C4-2B (cell line): ENCODE measurements around the gene HDAC4.

Source experiments
- ZFX ChIP-seq: fragments of 450-650 bp; IDR thresholded peaks from 2 replicates; pipeline ENCODE4 v1.6.1; 2017
- TF ChIP-seq, protein P1 (sequence below): fragments of 450-650 bp; conservative IDR thresholded peaks from 2 replicates; pipeline ENCODE4 v1.5.1; 2017; ENCODE audit warnings: mild to moderate bottlenecking

DNA sequence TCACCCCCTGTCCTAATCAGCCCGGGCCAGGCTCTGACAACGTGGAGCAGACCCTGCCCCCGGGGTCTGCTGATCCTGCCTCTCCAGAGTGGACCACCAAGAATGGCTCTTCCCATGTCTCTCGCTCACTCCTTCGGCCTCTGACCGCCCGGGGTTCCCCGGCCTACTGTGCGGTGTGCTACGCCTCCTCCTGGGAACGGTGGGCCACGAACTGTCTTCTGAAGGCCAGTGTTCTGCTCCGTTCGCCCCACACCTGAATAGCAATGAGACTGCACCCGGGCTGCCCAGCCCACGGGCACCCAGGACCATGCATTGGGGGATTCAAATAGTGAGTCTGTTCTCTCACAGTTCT, 363.3 kb downstream of the HDAC4 start:
- TF ChIP-seq, protein P1, sequence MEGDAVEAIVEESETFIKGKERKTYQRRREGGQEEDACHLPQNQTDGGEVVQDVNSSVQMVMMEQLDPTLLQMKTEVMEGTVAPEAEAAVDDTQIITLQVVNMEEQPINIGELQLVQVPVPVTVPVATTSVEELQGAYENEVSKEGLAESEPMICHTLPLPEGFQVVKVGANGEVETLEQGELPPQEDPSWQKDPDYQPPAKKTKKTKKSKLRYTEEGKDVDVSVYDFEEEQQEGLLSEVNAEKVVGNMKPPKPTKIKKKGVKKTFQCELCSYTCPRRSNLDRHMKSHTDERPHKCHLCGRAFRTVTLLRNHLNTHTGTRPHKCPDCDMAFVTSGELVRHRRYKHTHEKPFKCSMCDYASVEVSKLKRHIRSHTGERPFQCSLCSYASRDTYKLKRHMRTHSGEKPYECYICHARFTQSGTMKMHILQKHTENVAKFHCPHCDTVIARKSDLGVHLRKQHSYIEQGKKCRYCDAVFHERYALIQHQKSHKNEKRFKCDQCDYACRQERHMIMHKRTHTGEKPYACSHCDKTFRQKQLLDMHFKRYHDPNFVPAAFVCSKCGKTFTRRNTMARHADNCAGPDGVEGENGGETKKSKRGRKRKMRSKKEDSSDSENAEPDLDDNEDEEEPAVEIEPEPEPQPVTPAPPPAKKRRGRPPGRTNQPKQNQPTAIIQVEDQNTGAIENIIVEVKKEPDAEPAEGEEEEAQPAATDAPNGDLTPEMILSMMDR = no peak
- TF ChIP-seq ZFX = no peak
